Neural cell (in vitro differentiated cells): Measurements from ENCODE around the gene PLCB1.

ENCODE experiments used
- CTCF ChIP-seq: fragments of 450-650 bp; IDR thresholded peaks from 2 replicates; pipeline ENCODE4 v1.5.1; 2014; ENCODE audit warnings: antibody characterized with exemption, mild to moderate bottlenecking, moderate library complexity; ENCODE audit not compliant: poor library complexity, severe bottlenecking
- EP300 ChIP-seq: fragments of 450-650 bp; conservative IDR thresholded peaks from 2 replicates; pipeline ENCODE4 v1.6.1; 2014; ENCODE audit warnings: antibody characterized with exemption, mild to moderate bottlenecking, moderate library complexity; ENCODE audit not compliant: poor library complexity, severe bottlenecking
- EZH2 ChIP-seq: fragments of 200-600, 300-800 bp; shearing (Covaris generic), sonication (generic); IDR thresholded peaks from 2 replicates; pipeline ENCODE4 v1.6.1; 2014; ENCODE audit warnings: antibody characterized with exemption, low read length, borderline replicate concordance, mild to moderate bottlenecking; ENCODE audit not compliant: insufficient read depth, poor library complexity, severe bottlenecking
- MXI1 ChIP-seq: fragments of 450-650 bp; conservative IDR thresholded peaks from 2 replicates; pipeline ENCODE4 v1.6.1; 2014; ENCODE audit warnings: antibody characterized with exemption, mild to moderate bottlenecking; ENCODE audit not compliant: poor library complexity, severe bottlenecking
- POLR2AphosphoS5 ChIP-seq: IDR thresholded peaks from 2 replicates; pipeline ENCODE4 v1.6.1; 2012
- RAD21 ChIP-seq: fragments of 450-650 bp; conservative IDR thresholded peaks from 2 replicates; pipeline ENCODE4 v1.6.1; 2014; ENCODE audit warnings: antibody characterized with exemption, mild to moderate bottlenecking, moderate library complexity
- SMC3 ChIP-seq: fragments of 450-650 bp; conservative IDR thresholded peaks from 2 replicates; pipeline ENCODE4 v1.6.1; 2014; ENCODE audit warnings: antibody characterized with exemption, mild to moderate bottlenecking, moderate library complexity; ENCODE audit not compliant: poor library complexity
- TAF1 ChIP-seq: IDR thresholded peaks from 2 replicates; pipeline ENCODE4 v1.6.1; 2012; ENCODE audit warnings: low read depth
- TF ChIP-seq, protein P1 (sequence below): IDR thresholded peaks from 2 replicates; pipeline ENCODE4 v1.6.1; 2012; ENCODE audit warnings: borderline replicate concordance

DNA sequence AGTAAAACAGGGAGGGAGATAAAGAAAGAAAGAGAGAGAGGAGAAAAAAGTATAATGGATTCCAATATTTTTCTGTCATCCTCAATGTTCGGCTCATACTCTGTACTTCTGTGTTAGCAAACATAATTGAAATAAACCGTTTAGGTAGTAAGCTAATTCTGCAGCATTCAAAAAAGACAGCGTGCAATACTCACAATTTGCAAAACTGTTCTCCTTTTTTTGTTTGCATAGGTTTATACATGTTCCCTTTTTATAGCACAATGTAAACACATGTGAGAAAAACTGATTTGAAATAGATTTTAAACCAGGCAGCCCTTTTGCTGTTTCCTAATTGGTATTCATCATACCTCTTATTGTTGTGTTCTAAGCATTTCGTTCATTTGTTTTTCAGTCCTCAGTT is 188.9 kb downstream of the PLCB1 start:
- TF ChIP-seq EZH2 (no peak), TAF1 (no peak), CTCF (no peak), MXI1 (no peak), EP300 (no peak), SMC3 (no peak), RAD21 (no peak), POLR2AphosphoS5 (no peak)
- TF ChIP-seq, protein P1, sequence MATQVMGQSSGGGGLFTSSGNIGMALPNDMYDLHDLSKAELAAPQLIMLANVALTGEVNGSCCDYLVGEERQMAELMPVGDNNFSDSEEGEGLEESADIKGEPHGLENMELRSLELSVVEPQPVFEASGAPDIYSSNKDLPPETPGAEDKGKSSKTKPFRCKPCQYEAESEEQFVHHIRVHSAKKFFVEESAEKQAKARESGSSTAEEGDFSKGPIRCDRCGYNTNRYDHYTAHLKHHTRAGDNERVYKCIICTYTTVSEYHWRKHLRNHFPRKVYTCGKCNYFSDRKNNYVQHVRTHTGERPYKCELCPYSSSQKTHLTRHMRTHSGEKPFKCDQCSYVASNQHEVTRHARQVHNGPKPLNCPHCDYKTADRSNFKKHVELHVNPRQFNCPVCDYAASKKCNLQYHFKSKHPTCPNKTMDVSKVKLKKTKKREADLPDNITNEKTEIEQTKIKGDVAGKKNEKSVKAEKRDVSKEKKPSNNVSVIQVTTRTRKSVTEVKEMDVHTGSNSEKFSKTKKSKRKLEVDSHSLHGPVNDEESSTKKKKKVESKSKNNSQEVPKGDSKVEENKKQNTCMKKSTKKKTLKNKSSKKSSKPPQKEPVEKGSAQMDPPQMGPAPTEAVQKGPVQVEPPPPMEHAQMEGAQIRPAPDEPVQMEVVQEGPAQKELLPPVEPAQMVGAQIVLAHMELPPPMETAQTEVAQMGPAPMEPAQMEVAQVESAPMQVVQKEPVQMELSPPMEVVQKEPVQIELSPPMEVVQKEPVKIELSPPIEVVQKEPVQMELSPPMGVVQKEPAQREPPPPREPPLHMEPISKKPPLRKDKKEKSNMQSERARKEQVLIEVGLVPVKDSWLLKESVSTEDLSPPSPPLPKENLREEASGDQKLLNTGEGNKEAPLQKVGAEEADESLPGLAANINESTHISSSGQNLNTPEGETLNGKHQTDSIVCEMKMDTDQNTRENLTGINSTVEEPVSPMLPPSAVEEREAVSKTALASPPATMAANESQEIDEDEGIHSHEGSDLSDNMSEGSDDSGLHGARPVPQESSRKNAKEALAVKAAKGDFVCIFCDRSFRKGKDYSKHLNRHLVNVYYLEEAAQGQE, result no peak
